ENCODE results near the gene GRIP2. TPM values are rescaled to one million over a fixed set of nuclear protein-coding genes. Genes with fewer than 3 reads are reported as not detected.
A peak's percentile ranks its signal among the peaks of the same experiment; 100 is the strongest.

GRIP2 gene
- total RNA-seq, 1 experiment from 2014 or later = 4.0 TPM

DNA sequence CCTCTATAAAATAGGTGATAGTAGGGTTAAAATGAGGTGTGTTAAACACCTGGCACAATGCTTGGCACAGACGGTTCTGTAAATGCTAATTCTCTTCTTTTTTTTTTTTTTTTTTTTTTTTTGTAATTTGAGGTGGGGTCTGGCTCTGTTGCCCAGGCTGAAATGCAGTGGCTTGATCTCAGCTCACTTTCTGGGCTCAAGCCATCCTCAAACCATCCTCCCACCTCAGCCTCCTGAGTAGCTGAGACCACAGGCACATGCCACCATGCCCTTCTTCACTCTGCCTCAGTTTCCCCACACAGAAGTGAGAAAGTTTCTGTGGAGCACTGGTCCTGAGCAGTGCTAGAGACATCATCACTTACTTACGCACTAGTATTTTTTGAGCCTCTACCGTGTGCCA lies 80.4 kb downstream of the GRIP2 start:
- H3K4me1 ChIP-seq (replicated peaks) = peaks cover 41% of the 10 kb centered on the region
- no peak overlapping the region for H3K27ac ChIP-seq
- no peak overlapping the region for H3K4me3 ChIP-seq
- no peaks in the 10 kb centered on the region for H3K27me3 ChIP-seq (replicated peaks)
- DNase-seq (ENCODE audit: low read depth in 1 of 2, low spot score in 2 of 2) = no peak
- no peaks in the 10 kb centered on the region for H3K9me3 ChIP-seq (replicated peaks)
- peaks cover 82% of the 10 kb centered on the region for H3K36me3 ChIP-seq

GRCh38 chr3:14459384-14459783 lies 80.8 kb downstream of the GRIP2 start:
- H3K27me3 ChIP-seq (replicated peaks) = no peaks in the 10 kb centered on the region
- peaks cover 82% of the 10 kb centered on the region for H3K36me3 ChIP-seq
- H3K9me3 ChIP-seq (replicated peaks) = no peaks in the 10 kb centered on the region
- H3K4me3 ChIP-seq = no peak overlapping the region
- no peak overlapping the region for H3K27ac ChIP-seq
- DNase-seq (ENCODE audit: low read depth in 1 of 2, low spot score in 2 of 2) = no peak
- peaks cover 45% of the 10 kb centered on the region for H3K4me1 ChIP-seq (replicated peaks)

DNA sequence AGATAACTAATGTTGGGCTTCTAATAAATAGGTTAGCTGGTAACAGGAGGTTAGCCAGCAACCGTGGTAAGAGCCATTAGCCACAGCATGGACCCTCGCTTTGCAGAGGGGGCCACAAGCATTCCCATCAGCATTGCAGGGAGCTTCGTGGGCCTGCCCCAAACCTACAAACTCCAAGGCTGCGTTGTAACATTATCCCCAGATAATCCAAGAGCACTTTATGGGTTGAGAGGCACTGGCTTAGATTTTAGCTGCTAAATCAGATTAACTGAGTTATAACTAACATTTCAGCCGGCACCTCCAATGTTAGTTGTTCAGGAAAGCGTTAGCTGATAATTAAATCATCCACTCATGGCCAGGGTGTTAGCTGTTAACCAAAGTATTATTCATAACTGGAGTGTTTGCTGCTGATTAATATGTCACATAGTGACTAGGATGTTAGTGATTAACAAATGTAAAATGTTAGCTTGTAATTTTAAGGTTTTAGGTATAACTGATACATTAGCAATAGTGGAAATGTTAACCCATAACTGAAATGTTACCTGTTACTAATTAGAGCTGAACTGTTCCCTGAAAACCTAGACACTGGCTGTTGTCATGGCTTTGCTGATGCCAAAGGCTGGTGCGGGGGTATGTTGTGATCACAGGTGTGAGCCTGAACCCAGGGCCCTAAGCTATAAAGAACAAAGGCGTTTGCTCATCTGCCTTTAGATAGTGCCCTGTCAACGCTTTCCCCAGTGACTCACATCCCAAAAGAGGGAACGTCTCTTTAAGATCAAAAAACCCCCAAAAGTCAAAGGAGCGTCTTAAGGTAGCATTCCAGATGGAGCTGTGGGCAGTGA lies 81.5 kb downstream of the GRIP2 start:
- peaks cover 82% of the 10 kb centered on the region for H3K36me3 ChIP-seq
- H3K4me3 ChIP-seq = no peak overlapping the region
- DNase-seq (ENCODE audit: low read depth in 1 of 2, low spot score in 2 of 2) = no peak
- H3K9me3 ChIP-seq (replicated peaks) = no peaks in the 10 kb centered on the region
- H3K27ac ChIP-seq = no peak overlapping the region
- no peaks in the 10 kb centered on the region for H3K27me3 ChIP-seq (replicated peaks)
- H3K4me1 ChIP-seq (replicated peaks) = peaks cover 53% of the 10 kb centered on the region

DNA sequence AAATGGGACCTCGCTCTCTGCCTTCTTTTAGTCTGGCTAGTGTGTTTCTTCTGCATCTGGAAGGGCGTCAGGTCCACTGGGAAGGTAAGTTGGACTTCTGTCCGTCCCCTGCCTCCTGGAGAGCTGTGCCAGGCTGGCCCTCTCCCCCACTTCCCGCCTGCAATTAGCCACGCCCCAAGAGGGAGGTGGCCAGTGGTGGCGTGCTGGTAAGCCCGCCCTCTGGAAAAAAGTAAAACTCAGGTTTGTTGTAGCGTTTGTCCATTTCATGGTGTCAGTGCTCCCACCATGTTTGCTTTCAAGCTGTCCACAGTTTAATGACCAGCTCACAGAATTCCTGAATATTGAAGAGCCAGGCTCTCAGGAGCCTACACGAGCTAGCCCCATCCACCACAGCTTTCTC lies 82.1 kb downstream of the GRIP2 start:
- Histone ChIP-seq H3K27me3 (replicated peaks) (no peaks in the 10 kb centered on the region), H3K27ac (no peak overlapping the region), H3K36me3 (peaks cover 78% of the 10 kb centered on the region), H3K4me1 (replicated peaks) (peaks cover 59% of the 10 kb centered on the region), H3K4me3 (no peak overlapping the region), H3K9me3 (replicated peaks) (no peaks in the 10 kb centered on the region)
- no peak for DNase-seq (ENCODE audit: low read depth in 1 of 2, low spot score in 2 of 2)

- Histone ChIP-seq H3K9me3 (replicated peaks) (no peaks in the 10 kb centered on the region), H3K4me1 (replicated peaks) (peaks cover 63% of the 10 kb centered on the region), H3K4me3 (no peak overlapping the region), H3K36me3 (peaks cover 73% of the 10 kb centered on the region), H3K27ac (no peak overlapping the region), H3K27me3 (replicated peaks) (no peaks in the 10 kb centered on the region)
- no peak for DNase-seq (ENCODE audit: low read depth in 1 of 2, low spot score in 2 of 2)
Observed at GRCh38 chr3:14457481-14457880, 82.7 kb downstream of the GRIP2 start.

- no peak overlapping the region for H3K4me3 ChIP-seq
- H3K27me3 ChIP-seq (replicated peaks) = no peaks in the 10 kb centered on the region
- H3K9me3 ChIP-seq (replicated peaks) = no peaks in the 10 kb centered on the region
- H3K36me3 ChIP-seq = peaks cover 69% of the 10 kb centered on the region
- H3K27ac ChIP-seq = no peak overlapping the region
- DNase-seq (ENCODE audit: low read depth in 1 of 2, low spot score in 2 of 2) = no peak
- peaks cover 67% of the 10 kb centered on the region for H3K4me1 ChIP-seq (replicated peaks)
Observed at GRCh38 chr3:14456794-14457193, 83.3 kb downstream of the GRIP2 start.

GRCh38 chr3:14455571-14456317 lies 84.4 kb downstream of the GRIP2 start:
- no peak overlapping the region for H3K4me3 ChIP-seq
- H3K4me1 ChIP-seq (replicated peaks) = peaks cover 60% of the 10 kb centered on the region
- no peak for DNase-seq (ENCODE audit: low read depth in 1 of 2, low spot score in 2 of 2)
- peak overlapping the region; percentile 24; the same call in 1 of the 2 replicates for H3K27ac ChIP-seq
- no peaks in the 10 kb centered on the region for H3K27me3 ChIP-seq (replicated peaks)
- H3K36me3 ChIP-seq = peaks cover 66% of the 10 kb centered on the region
- H3K9me3 ChIP-seq (replicated peaks) = no peaks in the 10 kb centered on the region

DNA sequence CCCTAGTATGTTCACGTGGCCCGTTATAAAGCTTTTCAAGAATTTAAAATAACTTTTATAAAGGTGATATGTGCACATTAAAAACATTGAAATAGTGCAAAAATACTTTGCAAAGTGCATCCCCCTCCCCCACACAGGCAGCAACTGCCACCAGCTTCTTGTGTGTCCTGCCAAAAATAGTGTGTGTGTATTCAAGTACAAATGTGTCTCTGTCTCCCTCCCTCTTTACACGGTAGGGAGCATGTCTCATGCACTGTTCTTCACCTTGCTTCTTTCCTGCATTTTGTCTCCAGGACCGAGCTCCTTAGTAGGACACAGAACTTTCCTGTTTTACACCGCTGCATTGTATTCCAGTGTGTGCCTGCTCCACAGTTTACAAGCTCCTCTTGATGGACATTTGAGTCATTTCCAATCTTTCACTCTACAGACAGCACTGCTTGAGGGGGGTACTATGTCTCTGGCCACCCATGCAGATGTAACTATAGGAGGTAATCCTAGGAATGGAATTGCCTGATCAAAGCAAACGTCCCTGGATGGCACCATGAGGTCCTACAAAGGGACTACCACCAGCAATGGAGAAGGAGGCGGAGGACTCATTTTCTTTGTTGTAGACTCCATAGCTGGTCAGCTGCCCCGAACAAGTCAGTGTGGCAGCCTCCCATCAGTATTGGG lies 85.4 kb downstream of the GRIP2 start:
- Histone ChIP-seq H3K4me3 (no peak overlapping the region), H3K4me1 (replicated peaks) (peaks cover 50% of the 10 kb centered on the region), H3K27me3 (replicated peaks) (no peaks in the 10 kb centered on the region), H3K27ac (peak overlapping the region; percentile 93), H3K36me3 (peaks cover 66% of the 10 kb centered on the region), H3K9me3 (replicated peaks) (no peaks in the 10 kb centered on the region)
- peak; percentile 69 to 72 for DNase-seq (ENCODE audit: low read depth in 1 of 2, low spot score in 2 of 2)

DNA sequence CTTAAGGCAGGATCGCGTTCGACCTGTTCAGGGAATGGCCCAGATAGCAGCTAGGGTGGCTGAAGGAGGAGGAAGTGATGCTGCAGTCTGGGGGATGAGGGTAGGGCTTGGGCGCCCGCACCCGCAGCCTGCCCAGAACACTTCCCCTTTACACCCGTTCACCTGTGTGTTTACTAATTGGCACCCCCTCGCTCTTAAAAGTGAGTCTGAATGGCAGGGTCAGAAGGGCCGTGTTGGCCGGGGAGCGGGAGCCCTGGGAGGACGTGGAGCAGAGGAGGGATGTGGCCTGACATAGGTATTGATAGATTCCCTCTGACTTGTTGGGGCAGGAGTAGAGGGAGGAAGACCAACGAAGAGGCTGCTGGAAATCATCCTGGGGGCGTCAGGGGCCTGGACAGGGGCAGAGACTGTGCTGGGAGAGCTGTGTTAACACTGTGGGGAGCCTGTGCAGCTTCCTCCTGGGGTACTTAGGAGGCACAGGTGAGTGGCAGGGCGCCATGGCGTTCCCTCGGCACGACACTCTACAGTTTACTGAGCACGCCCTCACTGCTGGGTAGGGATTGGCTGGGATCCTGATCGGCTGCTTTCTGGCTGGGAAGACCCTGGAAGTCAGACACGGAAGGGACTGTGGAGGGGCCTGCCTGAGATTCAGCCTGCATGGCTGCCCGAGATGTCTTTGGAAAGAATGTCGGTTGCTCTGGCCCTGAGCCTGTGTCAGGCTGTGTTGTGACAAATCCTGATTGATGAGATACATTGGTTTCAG lies 86.1 kb downstream of the GRIP2 start:
- H3K9me3 ChIP-seq (replicated peaks) = no peaks in the 10 kb centered on the region
- peak overlapping the region; percentile 93 for H3K27ac ChIP-seq
- H3K4me3 ChIP-seq = no peak overlapping the region
- no peaks in the 10 kb centered on the region for H3K27me3 ChIP-seq (replicated peaks)
- peaks cover 46% of the 10 kb centered on the region for H3K4me1 ChIP-seq (replicated peaks)
- H3K36me3 ChIP-seq = peaks cover 69% of the 10 kb centered on the region
- no peak for DNase-seq (ENCODE audit: low read depth in 1 of 2, low spot score in 2 of 2)

GRCh38 chr3:14452740-14453710 lies 87.1 kb downstream of the GRIP2 start:
- peaks cover 74% of the 10 kb centered on the region for H3K36me3 ChIP-seq
- H3K4me1 ChIP-seq (replicated peaks) = peaks cover 42% of the 10 kb centered on the region
- H3K27me3 ChIP-seq (replicated peaks) = no peaks in the 10 kb centered on the region
- peak overlapping the region; percentile 93 for H3K27ac ChIP-seq
- no peaks in the 10 kb centered on the region for H3K9me3 ChIP-seq (replicated peaks)
- peak; percentile 94 to 95 for DNase-seq (ENCODE audit: low read depth in 1 of 2, low spot score in 2 of 2)
- no peak overlapping the region for H3K4me3 ChIP-seq

- H3K27me3 ChIP-seq (replicated peaks) = no peaks in the 10 kb centered on the region
- no peaks in the 10 kb centered on the region for H3K9me3 ChIP-seq (replicated peaks)
- H3K27ac ChIP-seq = peak overlapping the region; percentile 93
- peaks cover 83% of the 10 kb centered on the region for H3K36me3 ChIP-seq
- H3K4me3 ChIP-seq = no peak overlapping the region
- DNase-seq (ENCODE audit: low read depth in 1 of 2, low spot score in 2 of 2) = peak; percentile 87 to 94
- H3K4me1 ChIP-seq (replicated peaks) = peaks cover 42% of the 10 kb centered on the region
Observed at GRCh38 chr3:14451844-14452739, 88.0 kb downstream of the GRIP2 start.
